Small intestine (tissue), 7 donors: ENCODE results near the gene TXNRD3. TPM values are rescaled to one million over a fixed set of nuclear protein-coding genes. Genes with fewer than 3 reads are reported as not detected.

ENCODE experiments used
- DNase-seq, 2 donors: peaks; one replicate each; pipeline versions ENCODE4 v3.0.0 to v3.0.0-alpha.2; 2013
- FAIRE-seq: peaks from 2 replicates; lab custom pipeline; 2012; peaks lifted over from hg19 to GRCh38; lab: Jason Lieb, UNC
- H3K27ac ChIP-seq, 3 donors: one replicate each; pipeline ENCODE4 v1.5.1; 2013; ENCODE audit warnings: low read length in 2 of 3, mild to moderate bottlenecking in 2 of 3, control low read depth in 1 of 3, inconsistent platforms in 1 of 3, low read depth in 1 of 3, moderate library complexity in 1 of 3
- H3K27me3 ChIP-seq, 3 donors: one replicate each; pipeline ENCODE4 v1.6.1; 2013; ENCODE audit warnings: low read length in 3 of 3, inconsistent platforms in 1 of 3; ENCODE audit not compliant: control insufficient read depth in 3 of 3, insufficient read depth in 3 of 3
- H3K36me3 ChIP-seq, 3 donors: one replicate each; pipeline ENCODE4 v1.6.1; 2013; ENCODE audit warnings: low read length in 3 of 3, inconsistent platforms in 1 of 3, low read depth in 1 of 3, mild to moderate bottlenecking in 1 of 3, moderate library complexity in 1 of 3; ENCODE audit not compliant: control insufficient read depth in 3 of 3, insufficient read depth in 2 of 3
- H3K4me1 ChIP-seq, 3 donors: one replicate each; pipeline ENCODE4 v1.6.1; 2013; ENCODE audit warnings: low read length in 2 of 3, inconsistent platforms in 1 of 3, low read depth in 1 of 3, mild to moderate bottlenecking in 1 of 3, moderate library complexity in 1 of 3; ENCODE audit not compliant: control insufficient read depth in 3 of 3, insufficient read depth in 2 of 3
- H3K4me3 ChIP-seq, 3 donors: one replicate each; pipeline ENCODE4 v1.5.1; 2013; ENCODE audit warnings: low read length in 3 of 3, control low read depth in 1 of 3, inconsistent platforms in 1 of 3, low read depth in 1 of 3, mild to moderate bottlenecking in 1 of 3, moderate library complexity in 1 of 3
- H3K9me3 ChIP-seq, 2 donors: one replicate each; pipeline ENCODE4 v1.6.1; 2013; ENCODE audit warnings: low read depth in 1 of 2, low read length in 1 of 2; ENCODE audit not compliant: control insufficient read depth in 2 of 2, insufficient read depth in 1 of 2
- WGBS, 3 donors: extraction: QIAGEN DNeasy Blood & Tissue Kit; methylation state at CpG; one replicate each; pipeline ENCODE4 v1.1.7; 2013; 5-methylcytosine and 5-hydroxymethylcytosine counted together
- polyA plus RNA-seq, 4 donors: library from polyadenylated mRNA; stranded (reverse) in 3 of 4; unstranded in 1 of 4; fragments of 200-250 nt in 3 of 4; fragments of 120-200 nt in 1 of 4; gene quantifications; one replicate each; pipeline versions ENCODE4 v1.2.1 to v1.2.3, GENCODE V29; 2013
- donor health status: healthy with polysubstance abuse.
- donor health status: control.
- donor health status: control.
- donor health status: Bipolar disorder and iron deficiency.
- donor health status: healthy.

The TXNRD3 gene
- polyA plus RNA-seq, 4 donors = 0.89 to 7.4 (median 2.8) TPM

DNA sequence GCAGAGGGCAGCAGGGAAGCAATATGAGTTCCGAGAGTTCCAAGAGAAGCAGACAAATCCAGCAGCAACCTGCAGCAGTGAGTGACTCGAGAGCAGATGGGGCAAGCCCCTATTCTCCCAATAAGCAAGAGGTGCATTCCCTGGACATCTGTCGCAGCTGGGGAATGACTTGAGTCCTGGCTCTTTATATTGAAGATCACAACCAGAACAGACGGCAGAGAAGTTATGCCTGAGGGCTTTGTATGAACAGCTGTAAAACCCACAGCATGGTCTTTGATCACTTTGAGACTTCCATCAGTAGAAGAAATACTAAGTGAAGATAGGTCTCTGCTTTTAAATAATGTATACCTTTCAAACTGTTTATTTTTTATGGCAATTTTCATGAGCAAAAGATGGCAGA lies 72.6 kb downstream of the TXNRD3 start:
- no peak for FAIRE-seq
- H3K4me3 ChIP-seq = no peak overlapping the region
- H3K9me3 ChIP-seq = peaks cover 0 to 5% of the 10 kb centered on the region in 2 donors
- no peak for DNase-seq
- 76 to 83% (median 79%) methylated on average over 4 of the region's 4 CpGs for WGBS, 3 donors
- no peaks in the 10 kb centered on the region for H3K36me3 ChIP-seq
- H3K4me1 ChIP-seq = no peaks in the 10 kb centered on the region
- H3K27me3 ChIP-seq = peaks cover 0 to 2% (median 0%) of the 10 kb centered on the region in 3 donors
- H3K27ac ChIP-seq = no peak overlapping the region

- DNase-seq (no peak), FAIRE-seq (no peak)
- Histone ChIP-seq H3K27me3 (peaks cover 0 to 2% (median 0%) of the 10 kb centered on the region in 3 donors), H3K27ac (no peak overlapping the region), H3K36me3 (no peaks in the 10 kb centered on the region), H3K9me3 (peaks cover 0 to 5% of the 10 kb centered on the region in 2 donors), H3K4me1 (no peaks in the 10 kb centered on the region), H3K4me3 (no peak overlapping the region)
- WGBS, 3 donors = 72 to 82% (median 78%) methylated on average over 2 of the region's 2 CpGs
Observed at GRCh38 chr3:126581569-126581968, 73.4 kb downstream of the TXNRD3 start.

DNA sequence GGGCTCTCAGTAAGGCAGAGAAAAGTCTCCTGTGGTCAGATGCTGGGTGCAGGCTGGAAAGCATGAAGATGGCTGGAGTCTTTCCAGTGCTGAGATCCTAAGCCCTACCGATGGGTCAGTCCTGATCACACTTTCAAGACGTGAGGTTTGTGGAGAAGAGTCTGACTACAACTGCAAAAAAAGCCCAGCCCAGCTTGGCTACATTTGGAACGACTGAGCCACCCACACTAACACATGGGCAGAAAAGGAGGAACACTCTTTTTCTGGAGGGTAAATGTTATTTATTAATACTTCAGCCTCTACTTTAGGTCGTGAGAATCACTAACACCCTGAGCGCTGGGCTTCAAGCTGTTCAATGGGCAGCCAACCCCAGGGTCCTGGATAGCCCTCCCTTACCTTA lies 74.2 kb downstream of the TXNRD3 start:
- 73 to 82% (median 74%) methylated on average over 5 of the region's 5 CpGs for whole genome bisulfite sequencing, 3 donors
- H3K27ac ChIP-seq = no peak overlapping the region
- no peaks in the 10 kb centered on the region for H3K4me1 ChIP-seq
- H3K36me3 ChIP-seq = no peaks in the 10 kb centered on the region
- H3K4me3 ChIP-seq = no peak overlapping the region
- FAIRE-seq (no peak), DNase-seq (no peak)
- H3K27me3 ChIP-seq = peaks cover 0 to 2% (median 0%) of the 10 kb centered on the region in 3 donors
- H3K9me3 ChIP-seq = peaks cover 0 to 5% of the 10 kb centered on the region in 2 donors

GRCh38 chr3:126578702-126579101 lies 76.2 kb downstream of the TXNRD3 start:
- WGBS, 3 donors = 88 to 92% (median 91%) methylated on average over 7 of the region's 7 CpGs
- peaks cover 0 to 5% of the 10 kb centered on the region in 2 donors for H3K9me3 ChIP-seq
- no peaks in the 10 kb centered on the region for H3K4me1 ChIP-seq
- H3K27ac ChIP-seq = no peak overlapping the region
- H3K27me3 ChIP-seq = peaks cover 0 to 2% (median 0%) of the 10 kb centered on the region in 3 donors
- no peak overlapping the region for H3K4me3 ChIP-seq
- FAIRE-seq = no peak
- DNase-seq = no peak
- H3K36me3 ChIP-seq = no peaks in the 10 kb centered on the region

DNA sequence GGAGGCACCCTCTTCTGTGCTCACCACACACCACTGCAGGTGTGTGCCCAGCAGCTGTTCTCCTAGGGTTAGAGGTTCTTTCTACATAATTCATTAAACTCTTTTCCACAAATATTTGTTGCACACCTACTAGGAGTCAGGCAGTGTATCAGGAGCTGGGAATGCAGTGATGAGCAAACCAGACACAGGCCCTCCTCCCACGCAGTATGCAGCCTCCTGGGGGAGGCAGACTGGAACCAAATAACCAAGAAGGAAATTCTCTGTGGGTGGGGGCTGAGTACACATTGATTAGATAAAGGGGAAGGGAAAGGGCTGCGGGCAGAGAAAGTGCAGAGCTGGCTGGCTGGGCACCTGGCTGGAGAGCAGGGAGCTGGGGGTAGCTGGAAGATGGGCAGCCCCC lies 77.7 kb downstream of the TXNRD3 start:
- H3K4me1 ChIP-seq = no peaks in the 10 kb centered on the region
- H3K27ac ChIP-seq = no peak overlapping the region
- peaks cover 0 to 5% of the 10 kb centered on the region in 2 donors for H3K9me3 ChIP-seq
- H3K36me3 ChIP-seq = no peaks in the 10 kb centered on the region
- peaks cover 0 to 2% (median 0%) of the 10 kb centered on the region in 3 donors for H3K27me3 ChIP-seq
- DNase-seq (no peak), FAIRE-seq (no peak)
- no peak overlapping the region for H3K4me3 ChIP-seq
- WGBS, 3 donors = 35 to 74% (median 41%) methylated on average over 2 of the region's 2 CpGs

- peak in 1 of 2 donors; percentile 26 for DNase-seq
- Histone ChIP-seq H3K27ac (no peak overlapping the region), H3K9me3 (no peaks in the 10 kb centered on the region), H3K36me3 (no peaks in the 10 kb centered on the region), H3K27me3 (no peaks in the 10 kb centered on the region), H3K4me3 (no peak overlapping the region), H3K4me1 (no peaks in the 10 kb centered on the region)
- 40 to 67% (median 66%) methylated on average over 15 of the region's 15 CpGs for WGBS, 3 donors
- FAIRE-seq = no peak
Observed at GRCh38 chr3:126573492-126574117, 81.3 kb downstream of the TXNRD3 start.

DNA sequence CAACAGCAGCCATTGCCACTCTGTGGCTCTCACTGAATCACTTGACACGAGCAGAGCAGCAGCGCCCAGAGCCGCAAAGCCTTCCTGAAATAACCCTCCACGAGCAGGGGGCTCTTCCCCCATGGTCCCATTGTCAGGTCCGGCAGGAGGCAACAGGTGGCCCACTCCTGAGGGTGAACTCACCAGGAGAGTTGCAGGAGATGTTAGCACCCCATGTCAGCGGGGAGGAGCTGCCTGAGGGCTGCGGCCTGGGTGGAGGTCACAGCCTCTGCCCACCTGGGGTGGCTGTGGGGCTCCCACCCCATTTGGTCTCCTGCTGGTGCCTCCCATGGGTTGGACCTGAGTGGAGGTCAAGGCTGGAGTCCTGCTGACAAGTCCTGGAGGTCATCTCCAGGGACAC lies 83.8 kb downstream of the TXNRD3 start:
- H3K4me3 ChIP-seq = no peak overlapping the region
- no peak overlapping the region for H3K27ac ChIP-seq
- no peak for FAIRE-seq
- H3K36me3 ChIP-seq = no peaks in the 10 kb centered on the region
- 82 to 88% (median 84%) methylated on average over 7 of the region's 7 CpGs for WGBS, 3 donors
- DNase-seq = no peak
- H3K4me1 ChIP-seq = no peaks in the 10 kb centered on the region
- H3K27me3 ChIP-seq = no peaks in the 10 kb centered on the region
- no peaks in the 10 kb centered on the region for H3K9me3 ChIP-seq

DNA sequence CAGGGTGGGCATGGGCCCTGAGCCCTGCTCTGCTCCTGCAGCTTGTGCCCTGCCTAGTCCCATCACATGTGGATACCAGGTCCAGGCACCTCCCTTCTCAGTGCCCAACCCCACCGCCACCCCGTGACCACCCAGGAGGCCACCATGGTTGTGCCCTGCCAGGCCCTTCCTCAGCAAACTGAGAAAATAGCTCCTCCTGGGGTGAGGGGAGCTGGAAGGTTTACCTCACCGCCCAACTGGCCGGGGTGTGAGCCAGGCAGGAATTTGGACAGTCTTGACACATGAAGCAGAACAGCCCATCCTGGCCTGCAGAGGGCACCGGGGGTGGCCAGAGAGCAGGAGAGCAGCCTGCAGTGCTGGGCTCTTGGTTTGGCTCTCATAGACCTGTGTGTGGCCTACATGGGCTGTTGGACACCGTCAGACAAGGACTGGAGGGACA lies 84.8 kb downstream of the TXNRD3 start:
- WGBS, 3 donors = 67 to 77% (median 73%) methylated on average over 6 of the region's 6 CpGs
- Histone ChIP-seq H3K27me3 (no peaks in the 10 kb centered on the region), H3K36me3 (no peaks in the 10 kb centered on the region), H3K4me1 (no peaks in the 10 kb centered on the region), H3K4me3 (no peak overlapping the region), H3K27ac (no peak overlapping the region), H3K9me3 (no peaks in the 10 kb centered on the region)
- no peak for DNase-seq
- FAIRE-seq = no peak
